ENCODE measurements around the gene NUMB.

NUMB gene

GRCh38 chr14:73253323-73253610 is 205.1 kb downstream of the NUMB start:
- Histone ChIP-seq H3K9ac (ENCODE audit: low read depth, low read length) (no peak overlapping the region), H3K9me3 (ENCODE audit: control insufficient read depth, insufficient read depth, low read length) (no peaks in the 10 kb centered on the region), H3K4me1 (ENCODE audit: control insufficient read depth, insufficient read depth, low read length) (no peaks in the 10 kb centered on the region), H3K27me3 (ENCODE audit: control insufficient read depth, insufficient read depth, low read length) (no peaks in the 10 kb centered on the region), H3K36me3 (ENCODE audit: control insufficient read depth, insufficient read depth, low read length) (peaks cover 10% of the 10 kb centered on the region), H3K4me3 (ENCODE audit: low read depth, low read length) (no peak overlapping the region)

GRCh38 chr14:73252491-73253322 is 205.6 kb downstream of the NUMB start:
- H3K4me3 ChIP-seq (ENCODE audit: low read depth, low read length) = no peak overlapping the region
- no peak overlapping the region for H3K9ac ChIP-seq (ENCODE audit: low read depth, low read length)
- H3K36me3 ChIP-seq (ENCODE audit: control insufficient read depth, insufficient read depth, low read length) = peaks cover 10% of the 10 kb centered on the region
- no peaks in the 10 kb centered on the region for H3K4me1 ChIP-seq (ENCODE audit: control insufficient read depth, insufficient read depth, low read length)
- no peaks in the 10 kb centered on the region for H3K27me3 ChIP-seq (ENCODE audit: control insufficient read depth, insufficient read depth, low read length)
- H3K9me3 ChIP-seq (ENCODE audit: control insufficient read depth, insufficient read depth, low read length) = no peaks in the 10 kb centered on the region

- Histone ChIP-seq H3K9ac (ENCODE audit: low read depth, low read length) (no peak overlapping the region), H3K4me3 (ENCODE audit: low read depth, low read length) (no peak overlapping the region), H3K4me1 (ENCODE audit: control insufficient read depth, insufficient read depth, low read length) (no peaks in the 10 kb centered on the region), H3K27me3 (ENCODE audit: control insufficient read depth, insufficient read depth, low read length) (no peaks in the 10 kb centered on the region), H3K36me3 (ENCODE audit: control insufficient read depth, insufficient read depth, low read length) (peaks cover 10% of the 10 kb centered on the region), H3K9me3 (ENCODE audit: control insufficient read depth, insufficient read depth, low read length) (no peaks in the 10 kb centered on the region)
These were observed 206.7 kb downstream of the NUMB start for GRCh38 chr14:73251516-73252215.

- no peaks in the 10 kb centered on the region for H3K4me1 ChIP-seq (ENCODE audit: control insufficient read depth, insufficient read depth, low read length)
- no peak overlapping the region for H3K9ac ChIP-seq (ENCODE audit: low read depth, low read length)
- no peak overlapping the region for H3K4me3 ChIP-seq (ENCODE audit: low read depth, low read length)
- no peaks in the 10 kb centered on the region for H3K27me3 ChIP-seq (ENCODE audit: control insufficient read depth, insufficient read depth, low read length)
- H3K9me3 ChIP-seq (ENCODE audit: control insufficient read depth, insufficient read depth, low read length) = no peaks in the 10 kb centered on the region
- peaks cover 8% of the 10 kb centered on the region for H3K36me3 ChIP-seq (ENCODE audit: control insufficient read depth, insufficient read depth, low read length)
These were observed 207.4 kb downstream of the NUMB start for GRCh38 chr14:73250781-73251500.

GRCh38 chr14:73250317-73250713 is 208.0 kb downstream of the NUMB start:
- Histone ChIP-seq H3K4me1 (ENCODE audit: control insufficient read depth, insufficient read depth, low read length) (no peaks in the 10 kb centered on the region), H3K9ac (ENCODE audit: low read depth, low read length) (no peak overlapping the region), H3K9me3 (ENCODE audit: control insufficient read depth, insufficient read depth, low read length) (no peaks in the 10 kb centered on the region), H3K36me3 (ENCODE audit: control insufficient read depth, insufficient read depth, low read length) (peaks cover 4% of the 10 kb centered on the region), H3K27me3 (ENCODE audit: control insufficient read depth, insufficient read depth, low read length) (no peaks in the 10 kb centered on the region), H3K4me3 (ENCODE audit: low read depth, low read length) (no peak overlapping the region)

GRCh38 chr14:73249564-73250316 is 208.6 kb downstream of the NUMB start:
- Histone ChIP-seq H3K9ac (ENCODE audit: low read depth, low read length) (no peak overlapping the region), H3K4me1 (ENCODE audit: control insufficient read depth, insufficient read depth, low read length) (no peaks in the 10 kb centered on the region), H3K36me3 (ENCODE audit: control insufficient read depth, insufficient read depth, low read length) (peaks cover 4% of the 10 kb centered on the region)

GRCh38 chr14:73249108-73249507 is 209.2 kb downstream of the NUMB start:
- H3K9ac ChIP-seq (ENCODE audit: low read depth, low read length) = no peak overlapping the region
- peaks cover 4% of the 10 kb centered on the region for H3K36me3 ChIP-seq (ENCODE audit: control insufficient read depth, insufficient read depth, low read length)
- no peak overlapping the region for H3K4me3 ChIP-seq (ENCODE audit: low read depth, low read length)
- H3K9me3 ChIP-seq (ENCODE audit: control insufficient read depth, insufficient read depth, low read length) = no peaks in the 10 kb centered on the region
- no peaks in the 10 kb centered on the region for H3K4me1 ChIP-seq (ENCODE audit: control insufficient read depth, insufficient read depth, low read length)
- peaks cover 2% of the 10 kb centered on the region for H3K27me3 ChIP-seq (ENCODE audit: control insufficient read depth, insufficient read depth, low read length)

More at GRCh38 chr14:73249564-73250316, 208.6 kb downstream of the NUMB start:
- peaks cover under 1% of the 10 kb centered on the region for H3K27me3 ChIP-seq (ENCODE audit: control insufficient read depth, insufficient read depth, low read length)
- H3K9me3 ChIP-seq (ENCODE audit: control insufficient read depth, insufficient read depth, low read length) = no peaks in the 10 kb centered on the region
- H3K4me3 ChIP-seq (ENCODE audit: low read depth, low read length) = no peak overlapping the region

- peaks cover 4% of the 10 kb centered on the region for H3K36me3 ChIP-seq (ENCODE audit: control insufficient read depth, insufficient read depth, low read length)
- H3K4me1 ChIP-seq (ENCODE audit: control insufficient read depth, insufficient read depth, low read length) = no peaks in the 10 kb centered on the region
- H3K9me3 ChIP-seq (ENCODE audit: control insufficient read depth, insufficient read depth, low read length) = no peaks in the 10 kb centered on the region
- H3K9ac ChIP-seq (ENCODE audit: low read depth, low read length) = no peak overlapping the region
- peaks cover 2% of the 10 kb centered on the region for H3K27me3 ChIP-seq (ENCODE audit: control insufficient read depth, insufficient read depth, low read length)
- no peak overlapping the region for H3K4me3 ChIP-seq (ENCODE audit: low read depth, low read length)
These were observed 210.1 kb downstream of the NUMB start for GRCh38 chr14:73248108-73248868.

- Histone ChIP-seq H3K9me3 (ENCODE audit: control insufficient read depth, insufficient read depth, low read length) (no peaks in the 10 kb centered on the region), H3K4me1 (ENCODE audit: control insufficient read depth, insufficient read depth, low read length) (peaks cover 6% of the 10 kb centered on the region), H3K4me3 (ENCODE audit: low read depth, low read length) (peak overlapping the region; percentile 55), H3K9ac (ENCODE audit: low read depth, low read length) (no peak overlapping the region), H3K27me3 (ENCODE audit: control insufficient read depth, insufficient read depth, low read length) (peaks cover 2% of the 10 kb centered on the region), H3K36me3 (ENCODE audit: control insufficient read depth, insufficient read depth, low read length) (peaks cover 4% of the 10 kb centered on the region)
These were observed 211.8 kb downstream of the NUMB start for GRCh38 chr14:73246387-73247150.

- Histone ChIP-seq H3K4me3 (ENCODE audit: low read depth, low read length) (peak overlapping the region; percentile 55), H3K4me1 (ENCODE audit: control insufficient read depth, insufficient read depth, low read length) (peaks cover 9% of the 10 kb centered on the region), H3K9ac (ENCODE audit: low read depth, low read length) (no peak overlapping the region)
These were observed 212.6 kb downstream of the NUMB start for GRCh38 chr14:73245480-73246325.

More at GRCh38 chr14:73245480-73246325, 212.6 kb downstream of the NUMB start:
- Histone ChIP-seq H3K9me3 (ENCODE audit: control insufficient read depth, insufficient read depth, low read length) (no peaks in the 10 kb centered on the region), H3K36me3 (ENCODE audit: control insufficient read depth, insufficient read depth, low read length) (no peaks in the 10 kb centered on the region), H3K27me3 (ENCODE audit: control insufficient read depth, insufficient read depth, low read length) (peaks cover 2% of the 10 kb centered on the region)
